Subcutaneous adipose tissue (tissue), 4 donors: ENCODE data around the gene APOBEC4. TPM values are rescaled to one million over a fixed set of nuclear protein-coding genes. Genes with fewer than 3 reads are reported as not detected.

Experiments
- CTCF ChIP-seq: fragments of 450-650 bp; IDR thresholded peaks from one replicate; pipeline ENCODE4 v1.5.1; 2016; ENCODE audit warnings: low read depth, mild to moderate bottlenecking, control low read depth, antibody characterized with exemption, moderate library complexity
- total RNA-seq, 4 donors: library from RNA; depleted of rRNA; stranded (reverse); fragments of >200 nt; gene quantifications; one replicate each; pipeline ENCODE4 v1.1.0, GENCODE V29; 2016

Gene APOBEC4, protein sequence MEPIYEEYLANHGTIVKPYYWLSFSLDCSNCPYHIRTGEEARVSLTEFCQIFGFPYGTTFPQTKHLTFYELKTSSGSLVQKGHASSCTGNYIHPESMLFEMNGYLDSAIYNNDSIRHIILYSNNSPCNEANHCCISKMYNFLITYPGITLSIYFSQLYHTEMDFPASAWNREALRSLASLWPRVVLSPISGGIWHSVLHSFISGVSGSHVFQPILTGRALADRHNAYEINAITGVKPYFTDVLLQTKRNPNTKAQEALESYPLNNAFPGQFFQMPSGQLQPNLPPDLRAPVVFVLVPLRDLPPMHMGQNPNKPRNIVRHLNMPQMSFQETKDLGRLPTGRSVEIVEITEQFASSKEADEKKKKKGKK
- total RNA-seq: not detected

DNA sequence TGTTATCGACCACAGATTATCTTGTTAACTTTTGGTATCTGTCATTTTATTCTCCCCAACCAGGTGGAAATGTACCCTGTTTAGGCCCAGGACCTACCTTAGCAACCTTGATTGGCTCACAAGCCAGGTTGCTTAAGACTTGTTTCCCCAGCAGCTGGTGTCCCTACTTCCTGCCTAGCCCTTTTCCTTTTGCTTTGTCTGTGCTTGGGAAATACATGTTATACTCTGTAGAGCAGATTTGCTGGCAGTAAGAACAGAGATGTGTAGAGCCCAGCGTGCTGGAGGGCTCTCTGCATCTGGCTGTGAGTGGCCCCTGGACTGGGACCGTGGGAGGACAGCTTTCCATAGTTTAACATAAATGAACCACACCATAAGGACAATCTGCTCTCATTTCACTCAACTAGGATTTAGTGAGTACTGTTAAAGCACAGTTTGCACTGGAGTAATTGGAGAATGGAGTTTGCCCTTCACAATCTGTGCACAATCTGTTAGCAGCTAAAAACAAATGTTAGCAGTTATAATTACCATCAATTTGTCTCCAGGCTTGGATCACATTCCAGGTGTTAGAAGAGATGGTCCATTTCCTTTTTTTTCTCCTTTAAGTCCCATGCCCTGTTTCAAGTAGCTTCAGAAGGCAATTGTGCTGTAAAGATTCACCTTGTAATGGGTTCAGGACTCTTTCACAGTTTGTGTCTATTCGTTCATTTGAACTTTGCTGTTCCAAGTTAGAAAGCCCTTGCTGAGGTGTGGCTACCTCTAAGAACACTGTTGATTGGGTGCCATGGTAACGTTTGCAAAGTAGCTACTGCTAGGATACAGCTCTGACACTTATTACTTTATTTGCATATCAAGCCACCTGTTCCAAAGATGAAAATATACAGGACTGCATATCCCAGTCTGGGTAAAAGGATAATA lies at the start of gene APOBEC4:
Gene APOBEC4, minus strand, starts transcription at position 770 of the 915 bp plus-strand sequence. CDS start 4,535 bp downstream, outside the sequence.
- TF ChIP-seq CTCF: no peak

GRCh38 chr1:183702813-183703198 lies 49.7 kb upstream of the APOBEC4 start:
- no peak for TF ChIP-seq CTCF

- no peak for TF ChIP-seq CTCF
These were observed 49.1 kb upstream of the APOBEC4 start for GRCh38 chr1:183702087-183702812.

DNA sequence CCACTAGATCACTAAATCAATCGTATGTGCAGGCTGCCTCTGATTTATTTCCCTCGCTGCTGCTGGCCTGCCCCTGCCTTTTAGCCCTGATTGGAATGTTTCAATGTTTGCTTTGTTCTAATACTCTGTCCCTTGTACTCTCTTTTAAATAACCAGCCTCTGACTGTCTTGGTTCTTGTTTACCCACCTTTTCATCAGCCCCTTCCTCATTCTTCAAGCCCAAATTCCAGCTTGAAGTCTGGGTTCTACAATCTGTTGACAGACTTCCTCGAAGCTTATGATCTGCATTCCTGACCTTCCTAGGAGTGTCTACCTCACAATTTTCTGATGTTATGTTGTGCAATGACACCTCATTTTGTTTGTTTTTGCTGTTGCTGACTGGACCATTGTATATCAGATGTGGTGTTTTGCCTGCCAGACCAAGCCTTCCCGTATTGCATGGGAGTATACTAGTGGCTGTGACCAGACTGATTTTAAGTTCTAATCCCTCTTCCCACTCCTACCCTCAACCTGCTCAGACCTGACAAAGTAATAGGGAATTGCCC lies 46.6 kb upstream of the APOBEC4 start:
- TF ChIP-seq CTCF: no peak

DNA sequence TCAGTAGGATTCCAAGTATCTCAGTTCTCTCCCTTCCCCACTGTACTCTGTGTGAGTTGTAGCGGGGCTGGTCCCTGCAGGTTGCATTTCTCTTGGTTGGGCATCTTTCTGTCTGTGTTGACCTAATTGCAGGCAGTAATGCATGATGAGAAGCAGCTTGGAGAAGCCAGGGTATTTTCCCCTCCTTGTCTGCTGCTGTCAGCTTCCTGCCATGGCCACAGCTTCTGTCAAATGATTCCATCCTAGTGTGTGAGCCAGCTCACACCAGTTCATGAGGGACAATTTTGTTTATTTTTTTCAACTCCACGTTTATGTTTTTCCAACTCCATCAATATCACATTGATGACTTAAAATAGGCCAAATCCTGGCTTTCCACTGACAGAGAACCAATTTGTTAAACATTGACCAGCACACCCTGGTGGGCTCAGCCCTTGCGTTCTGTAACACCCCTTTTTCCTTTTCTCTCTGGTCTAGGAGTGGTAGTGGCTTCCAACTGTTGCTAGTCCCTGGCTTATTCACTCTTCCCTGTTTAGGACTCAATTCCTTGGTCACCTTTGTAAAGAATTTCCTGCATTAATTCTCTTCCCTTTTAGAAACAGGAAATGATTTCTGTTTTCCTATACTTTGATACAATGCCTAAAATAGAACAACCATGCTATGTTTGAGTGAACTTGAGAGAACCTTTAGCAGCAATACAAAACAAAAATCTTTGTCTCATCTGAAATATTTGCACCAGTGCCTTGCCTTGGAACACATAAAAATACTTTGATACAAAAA lies 44.9 kb upstream of the APOBEC4 start:
- TF ChIP-seq CTCF: no peak

GRCh38 chr1:183696981-183697380 lies 43.9 kb upstream of the APOBEC4 start:
- no peak for TF ChIP-seq CTCF
